GM21529 (cell line): ENCODE results near the gene TNFSF11.

Source experiments
- ATAC-seq: cut with Tn5 transposase; IDR thresholded peaks from one replicate; pipeline ENCODE4 v1.9.1; 2021; ENCODE audit not compliant: unreplicated experiment

TNFSF11 gene

DNA sequence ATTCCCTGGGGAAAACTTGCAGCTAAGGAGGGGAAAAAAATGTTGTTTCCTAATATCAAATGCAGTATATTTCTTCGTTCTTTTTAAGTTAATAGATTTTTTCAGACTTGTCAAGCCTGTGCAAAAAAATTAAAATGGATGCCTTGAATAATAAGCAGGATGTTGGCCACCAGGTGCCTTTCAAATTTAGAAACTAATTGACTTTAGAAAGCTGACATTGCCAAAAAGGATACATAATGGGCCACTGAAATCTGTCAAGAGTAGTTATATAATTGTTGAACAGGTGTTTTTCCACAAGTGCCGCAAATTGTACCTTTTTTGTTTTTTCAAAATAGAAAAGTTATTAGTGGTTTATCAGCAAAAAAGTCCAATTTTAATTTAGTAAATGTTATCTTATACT lies 33.6 kb downstream of the TNFSF11 start:
- ATAC-seq = no peak

DNA sequence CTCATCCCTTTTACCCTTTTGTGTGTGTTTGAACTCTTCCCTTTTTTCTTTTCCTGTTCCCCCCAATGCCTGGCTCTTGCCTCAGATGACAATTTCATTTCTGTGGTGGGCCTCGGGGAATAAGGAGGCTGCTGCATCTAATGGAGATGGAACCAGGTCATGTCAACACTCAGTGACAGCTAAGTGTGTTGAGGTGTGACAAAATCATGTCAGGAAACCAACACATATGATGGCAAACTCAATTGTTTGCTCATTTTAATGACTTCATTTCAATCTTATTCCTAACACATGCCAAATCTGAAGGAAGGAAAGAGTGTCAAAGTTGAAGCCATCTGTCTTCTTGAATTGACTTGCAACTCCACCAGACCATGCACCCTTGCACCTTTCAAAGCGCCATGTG lies 36.7 kb downstream of the TNFSF11 start:
- no peak for ATAC-seq

DNA sequence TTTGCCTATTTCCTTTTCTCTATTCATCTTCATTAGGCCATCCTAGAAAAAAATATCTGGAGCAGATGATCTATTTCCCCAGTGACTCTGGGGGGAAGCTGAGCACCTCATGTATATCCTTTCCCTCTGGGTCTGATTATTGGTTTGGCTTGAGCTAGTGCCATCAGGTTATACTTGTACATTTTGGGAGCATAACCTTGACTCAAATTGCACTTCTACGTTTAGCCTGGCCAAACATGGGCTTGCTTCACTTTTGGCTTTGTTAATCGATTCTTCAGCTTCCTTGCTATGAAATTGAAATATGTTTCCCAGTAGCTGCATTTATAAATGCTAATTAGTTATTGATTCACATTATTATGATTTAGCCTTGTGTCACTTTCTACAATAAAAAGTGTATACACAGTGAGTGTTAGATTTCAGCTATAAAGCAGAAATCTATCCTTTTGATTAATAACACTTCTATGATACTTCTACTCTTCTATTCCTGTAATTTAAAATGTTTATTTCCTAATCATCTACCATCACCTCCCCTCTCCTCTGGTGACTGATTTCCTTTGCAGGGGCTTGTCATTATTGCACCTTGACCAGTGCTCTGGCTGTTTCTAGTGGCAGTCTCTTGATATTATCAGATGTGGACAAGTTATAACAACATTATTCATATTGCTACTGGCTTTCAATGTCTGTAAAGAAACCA lies 37.3 kb downstream of the TNFSF11 start:
- ATAC-seq = no peak

GRCh38 chr13:42612021-42612765 lies 38.2 kb downstream of the TNFSF11 start:
- no peak for ATAC-seq

- ATAC-seq = no peak
These were observed 40.6 kb downstream of the TNFSF11 start for GRCh38 chr13:42614436-42615035.

GRCh38 chr13:42615691-42616090 lies 41.7 kb downstream of the TNFSF11 start:
- ATAC-seq = no peak

DNA sequence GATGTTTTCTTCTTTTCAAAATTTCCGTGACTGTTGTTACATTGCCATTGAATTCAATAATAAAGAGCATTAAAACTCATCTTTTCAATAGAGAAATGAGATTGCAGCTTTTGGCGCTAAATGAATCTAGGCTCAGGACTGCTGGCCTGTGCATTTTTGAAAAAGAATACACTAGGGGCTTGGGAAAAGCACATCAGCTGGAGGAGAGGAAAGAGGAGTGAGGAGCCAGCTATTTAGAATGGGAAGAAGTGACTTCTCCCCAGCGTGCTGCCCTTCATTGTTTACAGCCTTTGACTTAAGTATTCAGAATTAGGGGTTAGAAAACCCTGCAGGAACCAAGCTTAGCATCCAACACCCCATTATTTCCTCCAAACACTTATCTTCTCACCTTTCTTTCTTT lies 43.3 kb downstream of the TNFSF11 start:
- no peak for ATAC-seq

- no peak for ATAC-seq
These were observed 50.0 kb downstream of the TNFSF11 start for GRCh38 chr13:42623916-42624315.

GRCh38 chr13:42625611-42626010 lies 51.7 kb downstream of the TNFSF11 start:
- no peak for ATAC-seq

GRCh38 chr13:42626176-42626860 lies 52.4 kb downstream of the TNFSF11 start:
- ATAC-seq = no peak

DNA sequence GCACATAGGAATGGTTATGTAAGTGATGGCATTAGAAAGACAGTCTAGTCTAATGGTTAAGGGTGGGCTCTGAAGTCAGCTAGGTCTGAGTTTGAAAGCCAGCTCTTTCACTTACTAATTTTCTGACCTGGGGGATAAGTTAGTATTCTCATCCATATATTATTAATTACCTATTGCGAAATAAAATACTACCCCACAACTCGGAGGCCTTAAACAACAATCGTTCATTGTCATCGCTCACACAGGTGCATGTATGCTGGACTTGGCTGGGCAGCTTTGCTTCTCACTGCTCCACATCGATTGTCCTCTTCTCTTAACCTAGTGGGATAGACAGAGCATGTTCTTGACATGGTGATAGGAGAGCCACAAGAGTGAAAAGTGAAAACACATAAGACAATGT lies 54.7 kb downstream of the TNFSF11 start:
- no peak for ATAC-seq

- no peak for ATAC-seq
These were observed 57.2 kb downstream of the TNFSF11 start for GRCh38 chr13:42631181-42631580.

GRCh38 chr13:42633495-42633894 lies 59.5 kb downstream of the TNFSF11 start:
- no peak for ATAC-seq

DNA sequence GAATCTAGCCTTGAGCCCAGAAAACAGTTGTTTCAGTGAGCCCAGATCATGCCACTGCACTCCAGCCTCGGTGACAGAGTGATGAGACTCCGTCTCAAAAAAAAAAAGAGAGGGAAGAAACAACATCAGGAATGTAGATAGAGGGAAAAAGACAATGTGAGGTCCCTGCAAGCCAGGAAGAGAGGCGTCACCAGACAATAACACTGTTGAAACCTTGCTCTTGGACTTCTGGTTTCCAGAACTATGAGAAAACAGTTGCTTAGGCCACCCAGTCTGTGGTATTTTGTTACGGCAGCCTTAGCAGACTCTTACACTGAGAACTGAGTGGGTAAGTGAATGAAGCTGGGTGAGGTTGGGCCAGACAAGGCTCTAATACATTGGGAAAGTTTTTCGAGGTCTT lies 64.1 kb downstream of the TNFSF11 start:
- no peak for ATAC-seq

DNA sequence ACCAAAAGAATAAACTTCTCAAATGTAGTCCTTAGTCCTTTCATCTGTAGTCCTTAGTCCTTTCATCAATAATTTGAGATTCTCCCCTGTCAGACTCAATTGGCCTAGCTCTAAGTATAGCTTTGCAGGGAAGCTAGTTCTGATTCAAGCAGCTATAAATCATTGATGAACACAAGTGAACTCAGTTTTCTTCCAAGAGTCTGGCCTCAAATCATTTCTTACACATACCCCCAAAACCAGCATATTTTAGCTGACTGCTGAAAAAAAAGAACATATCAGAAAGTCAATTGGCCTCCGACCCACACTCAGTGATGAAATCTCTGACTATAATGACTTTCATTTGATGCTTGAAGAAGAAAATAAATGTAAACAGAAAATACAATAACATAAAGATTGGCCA lies 64.9 kb downstream of the TNFSF11 start:
- ATAC-seq = no peak

DNA sequence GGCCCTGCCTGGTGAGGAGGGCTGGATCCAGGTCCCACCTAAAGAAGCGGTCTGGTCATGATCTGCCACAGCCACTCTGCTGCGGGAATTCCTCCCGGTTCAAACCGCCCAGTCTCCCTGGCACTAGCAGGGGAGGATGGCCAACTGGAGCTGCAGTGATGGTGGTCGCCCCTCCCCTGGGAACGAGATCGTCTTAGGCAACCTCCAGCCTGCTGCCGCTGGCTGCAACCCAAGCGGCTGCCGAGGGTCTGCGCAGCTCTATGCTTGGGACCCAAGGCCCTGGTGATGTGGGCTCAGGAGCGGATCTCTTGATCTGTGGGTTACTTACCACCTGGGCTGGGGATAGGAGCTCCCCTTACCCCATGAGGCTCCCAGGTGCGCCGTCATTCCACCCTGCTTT lies 69.1 kb downstream of the TNFSF11 start:
- ATAC-seq = no peak

DNA sequence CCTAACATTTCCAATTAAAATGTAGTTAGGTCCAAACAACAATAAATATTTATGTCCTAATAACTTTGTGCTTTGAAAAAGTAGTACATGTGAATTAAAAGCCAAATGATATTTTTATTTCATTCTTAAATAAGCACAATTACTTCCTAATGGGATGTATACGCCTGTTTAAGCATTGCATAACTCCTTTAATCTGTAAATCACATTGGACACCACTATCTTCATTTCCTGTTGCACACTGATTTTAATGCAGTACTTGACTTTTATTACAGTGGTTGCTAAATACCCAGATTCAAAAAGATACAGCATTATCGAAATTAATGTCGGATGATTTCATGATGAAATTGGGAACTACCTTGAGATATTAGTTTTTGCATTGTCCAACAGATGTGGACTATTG lies 70.9 kb downstream of the TNFSF11 start:
- no peak for ATAC-seq

- no peak for ATAC-seq
These were observed 71.8 kb downstream of the TNFSF11 start for GRCh38 chr13:42645717-42646116.

DNA sequence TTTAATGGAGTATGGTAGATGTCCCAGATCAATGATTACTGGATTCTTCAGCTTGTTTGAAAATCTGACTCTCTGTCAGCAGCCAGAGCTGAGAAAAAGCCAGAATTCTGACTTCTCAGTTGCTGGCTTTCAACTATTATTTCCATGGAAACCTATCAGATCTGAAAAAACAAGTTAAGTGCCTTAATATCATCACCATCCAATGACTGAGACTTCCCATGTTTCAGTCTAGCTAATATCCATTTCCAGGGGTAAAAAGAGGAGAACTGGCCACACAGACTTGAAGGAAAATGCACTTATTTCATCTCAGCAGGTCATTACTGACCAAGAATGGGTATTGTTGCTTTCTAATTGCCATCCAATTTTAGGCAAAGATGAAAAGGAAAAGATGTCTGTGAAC lies 75.2 kb downstream of the TNFSF11 start:
- no peak for ATAC-seq

DNA sequence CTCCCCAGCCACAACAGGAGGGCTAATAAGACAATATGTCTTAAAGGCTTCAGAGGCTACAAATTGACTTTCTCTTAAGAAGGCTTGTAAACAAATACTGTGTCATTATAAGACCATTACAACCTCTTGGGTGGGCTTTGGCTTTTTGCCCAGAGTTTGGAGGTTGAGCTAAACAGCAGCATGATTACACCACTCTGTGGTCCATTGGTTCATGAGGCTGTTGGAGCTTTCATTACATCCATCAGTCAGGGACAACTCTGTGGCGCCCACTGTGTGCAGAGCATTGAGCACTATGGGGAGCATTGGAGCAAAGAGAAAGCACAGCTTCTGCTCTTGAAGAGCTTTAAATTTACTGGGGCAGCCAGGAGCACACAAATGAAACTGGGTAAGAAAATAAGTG lies 75.9 kb downstream of the TNFSF11 start:
- no peak for ATAC-seq

GRCh38 chr13:42650506-42650905 lies 76.6 kb downstream of the TNFSF11 start:
- ATAC-seq = no peak
